Measurements from ENCODE around the gene RAE1.

Gene RAE1

DNA sequence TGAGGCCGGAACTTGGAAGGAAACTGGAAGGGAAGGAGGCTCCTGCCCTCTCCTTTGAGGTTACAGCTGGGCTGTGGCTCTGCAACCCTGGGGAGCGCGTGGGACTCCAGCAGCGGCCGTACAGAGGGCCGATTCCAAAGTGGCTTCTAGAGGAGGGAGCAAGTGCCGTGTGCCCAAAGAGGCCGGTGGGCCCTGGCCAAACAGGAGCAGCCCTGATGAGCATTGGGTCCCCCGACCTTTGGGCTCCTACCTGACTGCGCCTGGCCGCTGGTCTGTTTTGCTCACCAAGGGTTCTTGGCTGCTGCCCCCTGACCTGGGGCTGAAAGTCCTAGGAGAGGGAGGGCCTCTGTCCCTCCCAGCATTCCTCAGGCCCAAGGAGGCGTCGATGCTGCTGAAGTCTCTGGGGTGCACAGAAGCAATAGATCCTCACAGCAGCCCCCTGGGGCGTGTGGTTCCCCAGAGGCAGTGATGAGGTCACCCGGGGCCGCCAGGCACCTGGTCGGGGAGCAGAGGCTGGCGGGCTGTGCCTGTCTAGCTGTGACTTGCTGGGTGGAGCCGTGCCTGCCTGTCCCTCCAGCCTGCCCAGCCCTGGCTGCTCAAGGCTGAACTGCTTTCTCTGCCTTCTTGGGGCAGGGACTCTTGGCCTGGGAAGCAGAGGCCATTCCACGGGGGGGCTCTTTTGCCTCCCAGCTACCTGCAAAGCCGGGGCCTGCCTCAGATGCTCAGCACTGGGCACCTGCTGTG lies 49.9 kb downstream of the RAE1 start:
- no peak for DNase-seq (ENCODE audit: low read depth)

DNA sequence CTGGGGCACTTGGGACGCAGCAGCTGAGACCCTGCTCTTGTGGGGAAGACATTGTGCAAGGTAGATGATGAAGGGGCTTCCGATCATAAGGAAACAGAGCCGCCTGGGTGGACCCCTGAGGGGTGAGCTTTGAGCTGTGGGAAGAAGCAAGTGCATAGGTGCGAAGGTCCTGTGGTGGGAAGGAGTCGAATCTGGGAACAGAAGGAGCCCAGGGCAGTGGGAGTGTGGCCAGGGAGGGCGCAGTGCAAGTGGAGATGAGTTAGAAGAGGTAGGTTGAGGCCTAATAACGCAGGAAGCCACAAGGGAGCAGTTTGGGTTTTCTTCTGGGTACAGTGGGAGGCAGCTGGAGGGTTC lies 50.5 kb downstream of the RAE1 start:
- no peak for DNase-seq (ENCODE audit: low read depth)

DNA sequence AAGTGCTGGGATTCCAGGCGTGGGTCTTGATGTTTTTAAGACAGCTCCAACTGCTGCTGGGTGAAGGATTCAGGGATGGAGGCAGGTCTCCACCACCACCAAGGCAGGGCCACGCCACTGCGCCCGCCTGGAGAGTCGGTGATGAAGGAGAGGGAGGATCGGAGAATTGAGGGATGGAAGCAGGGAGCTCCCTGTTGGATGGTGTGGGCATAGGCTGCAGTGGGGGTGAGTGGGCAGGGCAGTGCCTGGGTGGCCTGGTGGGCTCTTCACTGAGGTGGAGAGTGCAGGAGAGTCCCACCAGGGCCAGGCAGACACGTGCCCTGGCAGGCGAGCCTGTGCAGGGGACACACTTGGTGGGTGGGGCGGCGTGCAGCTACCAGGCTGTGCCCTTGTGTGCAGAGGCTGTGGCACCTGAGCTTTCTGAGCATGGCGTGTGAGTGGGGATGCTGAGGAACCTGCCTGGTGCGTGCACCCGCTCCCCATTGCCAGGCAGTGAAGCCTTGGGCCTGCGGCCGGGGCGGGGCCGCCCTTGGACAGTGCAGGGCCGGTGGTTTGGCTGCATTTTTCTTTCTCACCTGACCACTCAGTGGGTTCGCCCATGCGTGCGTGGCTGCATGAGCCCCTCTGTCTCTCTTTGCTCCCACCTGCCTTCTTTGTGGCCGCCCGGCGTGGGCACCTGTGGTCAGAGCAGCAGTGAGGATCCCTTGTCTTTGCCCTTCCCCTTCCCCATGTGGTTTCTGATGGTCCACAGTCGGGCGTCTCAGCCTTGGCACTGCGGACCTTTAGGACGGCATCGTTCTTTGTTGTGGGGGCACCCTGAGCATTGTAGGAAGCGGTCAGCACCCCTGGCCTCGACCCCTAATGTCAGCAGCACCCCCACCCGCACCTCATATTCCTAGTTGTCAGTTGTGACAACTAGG lies 51.4 kb downstream of the RAE1 start:
- no peak for DNase-seq (ENCODE audit: low read depth)

DNA sequence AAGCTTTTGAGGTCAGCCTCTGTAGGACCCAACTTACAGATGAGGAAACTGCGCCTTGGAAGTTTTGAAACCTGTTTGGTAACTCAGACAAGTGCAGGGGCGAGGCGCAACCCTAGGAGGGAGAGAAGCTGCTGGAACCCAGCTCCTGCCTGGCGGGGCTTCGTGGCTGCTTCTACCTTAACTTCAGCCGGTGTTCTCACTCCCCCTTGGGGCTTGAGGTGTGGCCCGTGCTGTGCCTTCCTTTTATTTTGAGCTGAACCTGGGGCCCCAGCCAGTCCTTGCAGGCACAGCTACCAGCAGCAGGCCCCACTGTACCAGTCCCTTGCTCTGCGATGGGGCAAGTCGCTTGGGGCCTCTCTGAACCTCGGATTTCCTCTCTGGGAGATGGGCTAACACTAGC lies 52.2 kb downstream of the RAE1 start:
- DNase-seq (ENCODE audit: low read depth), result no peak

DNA sequence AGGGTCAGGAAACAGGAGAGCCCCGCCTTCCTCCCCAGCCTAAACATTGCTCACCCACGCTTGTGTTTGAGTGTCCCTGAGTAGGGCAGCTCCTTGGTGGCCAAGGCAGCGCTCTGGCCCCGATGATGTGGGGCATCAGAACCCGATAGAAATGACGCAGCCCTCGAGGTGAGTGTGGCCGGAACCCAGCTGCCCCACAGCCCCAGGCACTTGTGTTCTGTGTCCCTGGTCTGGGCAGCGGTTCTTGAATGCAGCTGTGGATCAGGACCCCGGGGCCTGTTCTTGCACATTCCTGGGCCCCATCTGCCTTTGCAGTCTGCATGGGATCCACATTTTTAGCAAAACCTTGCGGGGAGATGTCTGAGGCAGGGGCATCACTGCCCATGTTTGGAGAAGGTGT lies 53.0 kb downstream of the RAE1 start:
- no peak for DNase-seq (ENCODE audit: low read depth)

DNA sequence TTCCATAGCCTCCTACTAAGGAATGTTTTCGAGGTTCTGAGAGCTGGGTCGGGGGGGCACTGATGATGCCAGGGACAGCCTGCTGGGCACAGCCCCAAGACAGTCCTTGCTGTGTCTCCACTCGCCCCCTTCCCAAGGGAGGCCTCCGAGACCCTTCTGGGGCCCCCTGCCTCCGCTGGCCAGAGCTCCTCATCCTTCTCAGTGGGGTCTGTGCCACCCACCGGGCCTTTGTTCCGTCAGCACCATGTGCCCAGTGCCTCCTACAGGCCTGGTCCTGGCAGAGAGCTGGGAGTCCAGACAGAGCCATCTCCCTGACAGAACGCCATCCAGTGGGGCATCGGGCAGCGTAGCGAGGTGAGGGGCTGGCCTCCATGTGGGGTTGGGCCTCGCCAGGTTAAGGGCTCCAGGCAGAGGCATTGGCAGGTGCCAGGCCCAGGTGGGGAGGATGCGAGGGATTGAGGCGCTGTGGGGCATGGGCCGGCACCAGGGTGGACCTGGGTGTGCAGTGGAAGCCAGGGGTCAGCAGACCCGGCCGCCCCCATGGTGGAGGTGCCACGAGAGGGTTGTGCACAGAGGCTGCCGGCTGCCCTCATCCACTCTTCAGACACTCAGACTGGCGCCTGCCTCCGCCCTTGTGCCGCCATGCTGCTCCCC lies 53.5 kb downstream of the RAE1 start:
- DNase-seq (ENCODE audit: low read depth), result no peak

DNA sequence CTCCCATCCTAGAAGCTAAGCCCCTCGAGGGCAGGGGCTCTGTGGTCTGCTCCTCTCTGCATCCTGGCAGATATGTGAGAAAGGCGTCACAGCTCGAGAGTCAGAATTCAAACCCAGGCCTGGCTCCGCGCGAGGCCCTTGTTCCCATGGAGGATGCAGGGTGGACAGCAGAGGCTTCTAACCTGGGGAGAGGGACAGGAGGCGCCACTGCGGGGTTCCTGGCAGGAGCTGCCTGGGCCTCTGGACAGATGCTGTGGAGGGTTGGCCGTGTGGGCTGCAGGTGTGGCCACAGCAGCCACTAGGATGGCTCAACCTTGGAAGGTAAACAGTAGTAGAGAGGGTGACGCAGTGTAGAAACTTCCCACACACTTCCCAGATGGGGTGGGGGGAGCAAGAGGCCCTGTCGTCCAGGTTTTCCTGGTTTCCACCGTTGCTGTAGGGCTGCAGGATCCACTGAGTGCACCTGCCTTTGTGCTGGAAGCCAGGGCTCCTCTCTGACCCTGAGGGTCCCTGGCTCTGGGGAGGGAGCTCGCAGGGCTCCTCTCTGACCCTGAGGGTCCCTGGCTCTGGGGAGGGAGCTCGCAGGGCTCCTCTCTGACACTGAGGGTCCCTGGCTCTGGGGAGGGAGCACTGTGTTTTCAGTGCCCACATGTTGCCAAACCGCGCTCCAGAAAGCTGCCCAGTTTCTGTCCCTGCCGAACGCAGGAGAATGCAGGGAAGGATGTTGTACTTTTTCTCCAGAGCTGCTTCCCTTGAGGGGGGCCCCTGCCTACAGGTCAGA lies 54.4 kb downstream of the RAE1 start:
- no peak for DNase-seq (ENCODE audit: low read depth)

DNA sequence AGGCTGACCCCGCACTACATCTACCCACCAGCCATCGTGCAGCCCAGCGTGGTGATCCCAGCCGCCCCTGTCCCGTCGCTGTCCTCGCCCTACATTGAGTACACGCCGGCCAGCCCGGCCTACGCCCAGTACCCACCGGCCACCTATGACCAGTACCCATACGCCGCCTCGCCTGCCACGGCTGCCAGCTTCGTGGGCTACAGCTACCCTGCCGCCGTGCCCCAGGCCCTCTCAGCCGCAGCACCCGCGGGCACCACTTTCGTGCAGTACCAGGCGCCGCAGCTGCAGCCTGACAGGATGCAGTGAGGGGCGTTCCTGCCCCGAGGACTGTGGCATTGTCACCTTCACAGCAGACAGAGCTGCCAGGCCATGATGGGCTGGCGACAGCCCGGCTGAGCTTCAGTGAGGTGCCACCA lies 56.5 kb downstream of the RAE1 start:
- DNase-seq (ENCODE audit: low read depth), result no peak

DNA sequence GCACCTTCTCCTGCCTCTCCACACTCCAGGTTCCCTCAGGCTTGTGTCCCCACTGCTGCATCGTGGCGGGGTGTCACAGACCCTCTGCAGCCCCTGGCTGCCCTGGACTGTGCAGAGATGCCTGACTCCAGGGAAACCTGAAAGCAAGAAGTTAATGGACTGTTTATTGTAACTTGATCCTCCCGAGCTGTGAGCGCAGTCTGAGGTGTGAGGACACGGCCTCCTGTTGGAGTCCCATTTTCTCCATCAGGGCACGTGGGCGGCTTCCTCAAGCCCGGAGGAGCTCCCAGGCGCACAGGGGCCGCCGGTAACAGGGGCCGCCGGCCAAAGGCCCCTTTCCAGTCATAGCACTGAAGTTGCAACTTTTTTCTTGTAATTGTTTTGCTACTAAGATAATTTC lies 57.1 kb downstream of the RAE1 start:
- DNase-seq (ENCODE audit: low read depth), result no peak

DNA sequence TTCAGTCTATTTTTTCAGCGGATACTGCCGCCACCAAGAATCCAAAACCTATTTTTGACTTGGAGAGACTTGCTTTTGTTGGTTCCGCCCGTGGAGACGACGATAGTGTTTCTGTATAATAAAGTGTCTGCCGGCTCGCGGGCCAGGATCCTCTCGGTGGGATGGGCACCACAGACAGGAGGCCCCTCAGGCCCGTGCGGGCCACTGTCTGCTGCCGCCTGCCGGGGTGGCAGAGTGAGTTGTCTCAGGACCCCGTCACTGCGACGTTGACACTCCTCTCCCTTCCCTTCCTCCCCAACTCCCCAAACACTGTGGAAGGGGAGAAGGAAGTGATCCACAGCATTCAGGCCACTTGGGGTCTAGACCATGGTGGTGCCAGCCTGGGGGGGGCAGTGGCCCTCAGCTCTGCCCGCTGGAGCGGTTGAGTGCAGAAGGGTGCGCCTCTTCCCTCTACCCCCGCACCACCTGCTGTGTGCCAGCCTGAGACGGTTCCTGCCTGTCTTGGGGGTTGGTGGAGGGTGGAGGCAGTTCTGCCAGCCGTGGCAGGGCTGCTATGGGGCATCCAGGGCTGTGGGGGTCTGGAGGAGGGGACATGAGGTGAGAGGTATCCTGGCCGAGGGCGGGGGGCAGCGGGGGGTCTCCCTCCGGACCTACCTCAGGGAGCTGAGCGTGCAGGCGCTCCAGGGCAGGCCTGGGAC lies 57.6 kb downstream of the RAE1 start:
- DNase-seq (ENCODE audit: low read depth), result no peak

DNA sequence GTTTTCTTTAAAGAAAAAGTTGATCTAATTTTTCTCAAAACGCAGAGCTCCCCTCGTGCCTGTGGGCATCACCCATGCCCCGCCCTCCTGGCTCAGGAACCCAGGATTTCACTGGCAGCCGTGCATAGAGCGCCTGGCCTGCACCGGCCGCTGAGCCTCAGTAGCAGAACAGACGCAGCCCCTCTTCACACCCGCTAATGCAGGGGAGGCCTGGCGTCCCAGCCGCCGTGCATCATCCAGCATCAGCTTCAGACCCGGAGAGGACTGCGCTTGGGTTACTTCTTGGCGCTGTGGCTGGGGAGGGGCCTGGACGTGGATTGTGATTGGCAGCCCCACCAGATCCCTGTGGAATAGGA lies 58.2 kb downstream of the RAE1 start:
- DNase-seq (ENCODE audit: low read depth), result no peak

DNA sequence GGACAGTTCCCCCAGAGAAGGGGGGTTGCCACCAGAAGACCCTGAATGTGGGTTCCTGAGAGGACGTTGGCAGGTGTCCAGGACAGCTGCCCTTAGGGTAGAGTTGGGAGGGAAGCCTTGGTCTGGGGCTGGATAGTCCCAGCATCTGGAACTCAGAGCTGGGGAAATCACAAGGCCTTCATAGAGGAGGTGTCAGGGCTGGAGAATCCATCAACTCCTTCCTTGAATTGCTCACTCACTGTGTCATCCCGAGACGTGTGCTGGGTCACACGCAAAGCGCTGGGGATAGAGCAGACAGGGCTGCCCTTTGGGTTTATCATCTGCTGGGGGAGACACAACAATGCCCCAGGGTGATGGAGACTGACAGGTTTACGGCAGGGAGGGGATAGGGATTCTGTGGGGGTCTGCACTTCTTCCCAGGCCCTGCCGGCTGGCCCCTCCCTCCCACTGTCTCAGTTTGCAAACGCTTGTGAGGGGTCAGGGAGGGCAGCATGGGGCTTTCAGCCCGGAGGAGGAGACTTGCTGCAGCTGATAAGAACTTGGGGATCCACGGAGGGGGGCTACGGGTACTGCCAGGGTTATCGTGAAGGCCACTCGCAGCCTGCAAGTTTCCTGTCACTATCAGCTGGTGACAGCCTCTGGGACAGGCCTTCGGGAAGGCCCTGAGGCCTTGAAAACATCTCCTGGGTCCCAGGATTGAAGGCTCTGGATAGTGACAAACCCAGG lies 58.8 kb downstream of the RAE1 start:
- DNase-seq (ENCODE audit: low read depth), result no peak

DNA sequence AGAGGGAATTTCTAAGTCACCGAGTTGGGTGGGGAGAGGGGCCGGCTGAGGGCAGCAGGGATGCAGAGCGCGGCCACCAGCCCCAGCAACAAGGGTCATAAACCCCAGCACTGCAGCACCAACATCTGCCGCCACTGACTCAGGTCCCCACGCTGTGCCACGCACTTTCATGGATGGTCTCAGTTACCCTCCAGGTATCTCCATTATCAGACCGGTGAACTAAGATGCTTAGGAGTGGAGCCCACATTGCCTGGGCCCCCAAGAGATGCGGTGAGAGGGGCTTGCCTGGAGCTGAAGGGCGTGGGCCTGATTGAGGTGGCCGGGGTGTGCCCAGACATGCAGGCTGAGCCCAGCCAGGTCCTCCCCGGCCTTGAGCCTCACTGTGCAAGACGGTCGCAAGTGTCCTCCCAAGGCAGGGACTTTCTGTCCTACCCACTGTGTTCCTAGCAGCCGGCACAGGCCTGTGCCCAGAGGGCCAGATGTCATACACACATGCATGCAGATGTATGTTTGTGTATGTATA lies 59.4 kb downstream of the RAE1 start:
- DNase-seq (ENCODE audit: low read depth), result no peak

DNA sequence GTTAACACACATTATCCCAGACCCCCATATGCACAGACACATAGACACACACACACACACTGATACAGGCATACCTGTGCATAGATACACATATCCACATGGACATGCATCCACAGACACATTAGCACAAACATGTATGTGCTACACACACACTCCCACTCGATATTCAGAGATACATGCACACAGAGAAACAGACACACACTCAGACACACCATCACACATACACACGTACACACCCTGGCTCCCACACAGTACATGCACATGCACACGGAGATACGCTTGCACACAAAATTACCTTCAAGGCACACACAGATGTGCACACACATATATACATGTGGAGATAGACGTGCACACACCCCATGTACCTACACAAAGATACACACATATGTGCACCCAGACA lies 59.9 kb downstream of the RAE1 start:
- no peak for DNase-seq (ENCODE audit: low read depth)

DNA sequence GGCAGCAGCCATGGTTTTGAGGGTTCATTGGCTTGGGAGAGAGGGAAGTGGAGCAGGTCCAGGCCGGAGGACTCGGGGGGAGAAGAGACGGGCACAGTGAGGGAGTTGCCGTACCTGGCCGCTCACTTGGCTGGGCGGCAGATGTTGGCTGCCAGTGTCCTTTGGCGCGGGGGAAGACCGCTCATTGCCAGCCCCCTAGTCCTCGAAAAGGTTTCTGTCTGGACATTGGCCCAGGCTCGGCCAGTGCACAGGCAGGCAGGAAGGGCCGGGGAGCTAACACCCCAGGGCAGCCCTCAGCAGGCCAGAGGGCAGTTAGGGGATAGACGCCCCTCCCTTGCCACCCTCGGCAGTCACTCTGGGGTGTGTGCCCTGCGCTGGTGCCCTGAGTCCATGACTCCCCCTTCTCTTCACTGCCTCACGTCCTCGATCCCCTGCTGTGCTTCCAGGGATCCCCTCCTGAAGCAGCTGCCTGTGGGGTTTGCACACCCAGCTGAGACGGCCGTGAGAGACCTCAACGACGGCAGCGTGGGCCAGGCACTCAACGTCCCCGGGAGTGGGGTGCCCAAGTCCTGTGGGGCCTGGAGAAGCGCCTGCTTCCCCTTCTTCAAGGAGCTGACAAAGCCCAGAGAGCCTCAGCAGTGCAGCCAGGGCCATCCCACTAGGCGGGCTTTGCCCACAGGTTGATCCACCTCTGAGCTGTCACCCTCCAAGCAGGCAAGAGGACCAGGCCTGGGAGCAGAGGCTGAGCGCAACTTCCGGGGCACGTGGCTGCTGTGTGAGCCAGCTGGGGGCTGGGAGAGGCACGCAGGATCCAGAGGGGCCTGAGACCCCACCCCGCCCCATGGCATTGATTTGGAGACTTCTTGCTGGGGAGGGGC lies 60.6 kb downstream of the RAE1 start:
- no peak for DNase-seq (ENCODE audit: low read depth)

DNA sequence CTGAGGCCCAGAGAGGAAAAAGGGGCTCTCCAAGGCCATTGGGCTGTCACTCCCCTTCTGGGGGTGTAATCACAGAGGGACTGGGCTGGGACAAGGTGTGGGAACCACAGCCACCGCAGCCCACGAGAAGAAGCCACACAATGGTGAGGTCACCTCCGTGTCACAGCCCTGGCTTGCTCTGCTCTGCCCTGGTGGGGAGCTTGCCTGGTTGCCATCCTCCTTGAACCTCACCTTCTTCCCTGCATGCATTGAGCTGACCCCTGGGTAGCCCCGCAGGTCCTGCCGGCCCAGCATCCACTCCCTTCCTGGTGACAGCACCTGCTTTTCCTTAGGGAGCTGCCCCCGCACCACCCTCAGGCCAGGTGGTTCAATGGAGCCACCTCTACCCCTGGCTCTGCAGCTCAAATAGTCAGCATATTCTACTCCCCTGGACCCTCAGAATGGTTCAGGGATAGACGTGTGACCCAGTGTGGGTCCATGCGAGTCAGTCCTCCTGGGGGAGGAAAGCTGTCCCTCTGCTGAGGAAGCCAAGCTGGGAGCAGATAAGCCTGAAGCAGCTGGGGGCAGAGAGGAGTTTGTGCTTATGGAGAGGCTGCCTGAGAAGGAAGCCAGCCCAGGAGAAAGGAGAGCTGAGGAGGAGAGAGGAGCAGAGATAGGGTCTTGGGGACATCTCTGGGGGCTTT lies 61.4 kb downstream of the RAE1 start:
- DNase-seq (ENCODE audit: low read depth), result no peak

DNA sequence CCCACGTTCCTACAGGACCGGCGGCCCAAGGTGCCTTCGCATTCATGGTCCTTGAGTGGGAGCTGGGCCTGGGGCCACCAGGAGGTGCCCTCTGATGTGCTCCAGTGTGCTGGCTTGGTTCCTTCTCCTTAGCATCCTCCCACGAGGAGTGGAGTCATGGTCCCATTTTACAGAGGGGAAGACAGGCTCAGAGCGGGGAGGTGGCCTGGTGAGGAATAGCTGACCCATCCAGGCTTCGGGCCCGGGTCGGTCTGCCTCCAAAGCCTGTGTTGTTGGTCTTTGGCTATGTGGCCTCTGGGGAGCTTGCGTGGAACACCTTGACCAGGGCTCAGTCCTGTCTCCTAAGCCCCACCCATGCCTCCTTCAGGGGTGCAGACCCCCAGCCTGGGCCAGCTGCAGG lies 62.9 kb downstream of the RAE1 start:
- DNase-seq (ENCODE audit: low read depth), result no peak

DNA sequence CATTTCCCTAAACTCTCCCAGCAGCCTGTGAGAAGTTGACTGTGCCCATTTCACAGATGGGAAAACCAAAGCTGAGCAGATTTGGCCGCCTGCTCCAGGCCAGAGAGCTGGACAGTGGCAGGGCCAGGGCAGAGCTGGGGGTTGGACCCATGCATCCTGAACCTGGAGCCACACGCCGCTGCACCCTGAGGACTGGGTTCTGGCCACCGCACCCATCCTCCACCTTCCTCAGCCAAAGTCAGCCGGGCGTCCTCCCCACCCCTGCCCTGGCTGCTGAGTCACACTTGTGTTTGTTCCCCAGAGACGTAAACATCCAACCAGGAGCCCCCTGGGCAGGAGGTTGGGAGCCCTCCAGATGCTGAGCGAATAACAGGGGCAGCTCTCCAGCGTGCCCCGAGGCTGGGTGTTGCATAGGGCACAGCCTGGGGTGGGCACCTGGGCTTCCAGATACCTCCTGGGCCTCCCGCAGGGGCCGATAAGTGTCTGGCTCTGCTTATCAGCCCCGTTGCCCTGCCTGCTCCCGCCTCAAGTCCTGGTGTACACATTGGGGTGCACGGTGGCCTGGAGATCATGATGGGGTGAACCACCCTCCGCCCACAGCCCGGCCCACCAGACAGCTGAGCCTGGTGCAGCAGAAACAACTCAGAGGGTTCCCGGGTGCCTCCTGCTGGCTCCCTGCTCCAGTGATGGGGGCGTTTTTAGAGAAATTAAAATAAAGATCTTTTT lies 64.0 kb downstream of the RAE1 start:
- no peak for DNase-seq (ENCODE audit: low read depth)
